ENCODE data around the gene FAM162A. TPM values are rescaled to one million over a fixed set of nuclear protein-coding genes. Genes with fewer than 3 reads are reported as not detected.

The FAM162A gene
- total RNA-seq, 1 donor from 2014 or later: 65.1 TPM

- Histone ChIP-seq H3K4me3 (ENCODE audit: insufficient read depth, low read depth, low read length) (no peak overlapping the region), H3K4me2 (ENCODE audit: low read length) (no peak overlapping the region), H3K79me2 (ENCODE audit: insufficient read depth, low read length) (peaks cover 3% of the 10 kb centered on the region), H3K36me3 (ENCODE audit: insufficient read depth, low read length) (peaks cover 29% of the 10 kb centered on the region), H2AFZ (ENCODE audit: low read depth, low read length) (no peak overlapping the region), H3K9me3 (ENCODE audit: insufficient read depth, low read depth, low read length) (no peaks in the 10 kb centered on the region), H3K9ac (ENCODE audit: low read length) (no peak overlapping the region), H3K27ac (ENCODE audit: low read depth, low read length) (no peak overlapping the region), H3K27me3 (ENCODE audit: insufficient read depth, low read length) (no peaks in the 10 kb centered on the region), H3K4me1 (ENCODE audit: insufficient read depth, low read length) (no peaks in the 10 kb centered on the region), H4K20me1 (ENCODE audit: insufficient read depth, low read length) (peaks cover 24% of the 10 kb centered on the region)
- H3K36me3 Mint-ChIP-seq (ENCODE audit: low read depth, unreplicated experiment): peaks cover 3% of the 10 kb centered on the region
- peak; percentile 26 for DNase-seq (ENCODE audit: low read depth)
- H3K4me1 Mint-ChIP-seq (ENCODE audit: low read depth, unreplicated experiment): peaks cover 3% of the 10 kb centered on the region
- no peak overlapping the region for H3K27ac Mint-ChIP-seq (ENCODE audit: unreplicated experiment)
- no peaks in the 10 kb centered on the region for H3K27me3 Mint-ChIP-seq (ENCODE audit: low read depth, unreplicated experiment)
- FAIRE-seq: peak; percentile 58
- H3K9me3 Mint-ChIP-seq (ENCODE audit: unreplicated experiment): no peaks in the 10 kb centered on the region
- TF ChIP-seq CTCF (IDR thresholded peaks at IDR 0.05; ENCODE audit: insufficient read depth, low read depth, low read length): peak; percentile 36
- TF ChIP-seq EZH2 (IDR thresholded peaks at IDR 0.05; ENCODE audit: insufficient read depth, low read length): no peak
- H3K4me3 Mint-ChIP-seq (ENCODE audit: unreplicated experiment): no peak overlapping the region
Measured at GRCh38 chr3:122458992-122459391, 75.0 kb downstream of the FAM162A start.

GRCh38 chr3:122461806-122462205 lies 77.8 kb downstream of the FAM162A start:
- Mint-ChIP-seq H3K36me3 (ENCODE audit: low read depth, unreplicated experiment) (peaks cover 13% of the 10 kb centered on the region), H3K4me3 (ENCODE audit: unreplicated experiment) (no peak overlapping the region), H3K27ac (ENCODE audit: unreplicated experiment) (no peak overlapping the region), H3K27me3 (ENCODE audit: low read depth, unreplicated experiment) (no peaks in the 10 kb centered on the region), H3K4me1 (ENCODE audit: low read depth, unreplicated experiment) (peaks cover 3% of the 10 kb centered on the region), H3K9me3 (ENCODE audit: unreplicated experiment) (no peaks in the 10 kb centered on the region)
- no peak overlapping the region for H2AFZ ChIP-seq (ENCODE audit: low read depth, low read length)
- no peak overlapping the region for H3K27ac ChIP-seq (ENCODE audit: low read depth, low read length)
- DNase-seq (ENCODE audit: low read depth) (no peak), FAIRE-seq (no peak)
- no peaks in the 10 kb centered on the region for H3K4me1 ChIP-seq (ENCODE audit: insufficient read depth, low read length)
- H3K4me2 ChIP-seq (ENCODE audit: low read length): no peak overlapping the region
- H4K20me1 ChIP-seq (ENCODE audit: insufficient read depth, low read length): peaks cover 30% of the 10 kb centered on the region
- H3K79me2 ChIP-seq (ENCODE audit: insufficient read depth, low read length): peaks cover 19% of the 10 kb centered on the region
- TF ChIP-seq EZH2 (IDR thresholded peaks at IDR 0.05; ENCODE audit: insufficient read depth, low read length): no peak
- TF ChIP-seq CTCF (IDR thresholded peaks at IDR 0.05; ENCODE audit: insufficient read depth, low read depth, low read length): no peak
- no peak overlapping the region for H3K9ac ChIP-seq (ENCODE audit: low read length)
- H3K4me3 ChIP-seq (ENCODE audit: insufficient read depth, low read depth, low read length): no peak overlapping the region
- H3K9me3 ChIP-seq (ENCODE audit: insufficient read depth, low read depth, low read length): no peaks in the 10 kb centered on the region
- peaks cover 32% of the 10 kb centered on the region for H3K36me3 ChIP-seq (ENCODE audit: insufficient read depth, low read length)
- H3K27me3 ChIP-seq (ENCODE audit: insufficient read depth, low read length): no peaks in the 10 kb centered on the region

Other genes with a start within 250 kb of the FAM162A start
- not detected in 2 replicates for gene CASR, start 200.5 kb upstream of the FAM162A start, total RNA-seq
- gene CSTA, start 58.9 kb upstream of the FAM162A start, total RNA-seq: 0.41 and 0.55 TPM in 2 replicates
- gene MIX23, start 951 bp upstream of the FAM162A start, total RNA-seq: 43.2 and 46.6 TPM in 2 replicates
- gene WDR5B, start 31.9 kb downstream of the FAM162A start, total RNA-seq: 3.9 and 4.0 TPM in 2 replicates
- 160 and 165 TPM in 2 replicates for gene KPNA1, start 130.8 kb downstream of the FAM162A start, total RNA-seq
- 74.1 and 86.0 TPM in 2 replicates for gene PARP9, start 180.1 kb downstream of the FAM162A start, total RNA-seq
- gene DTX3L, start 180.2 kb downstream of the FAM162A start, total RNA-seq: 81.2 and 86.3 TPM in 2 replicates
- gene PARP15, start 193.5 kb downstream of the FAM162A start, total RNA-seq: 0.09 and 0.22 TPM in 2 replicates

Data from astrocyte (in vitro differentiated cells and primary cell).